SHP77 treated with DMSO at 0.1 percent for 48 hours (cell line): ENCODE measurements around the gene MTSS2.
A peak's percentile ranks its signal among the peaks of the same experiment; 100 is the strongest.

Experiments
- DNase-seq: peaks from one replicate; lab custom pipeline; 2025; lab: John Stamatoyannopoulos, UW

Gene MTSS2

GRCh38 chr16:70685938-70686375 is at the start of gene MTSS2:
TSS of gene MTSS2 (minus strand) at chr16:70686053. CDS start at chr16:70685791, 262 bp downstream.
- peak; percentile 73 for DNase-seq

DNA sequence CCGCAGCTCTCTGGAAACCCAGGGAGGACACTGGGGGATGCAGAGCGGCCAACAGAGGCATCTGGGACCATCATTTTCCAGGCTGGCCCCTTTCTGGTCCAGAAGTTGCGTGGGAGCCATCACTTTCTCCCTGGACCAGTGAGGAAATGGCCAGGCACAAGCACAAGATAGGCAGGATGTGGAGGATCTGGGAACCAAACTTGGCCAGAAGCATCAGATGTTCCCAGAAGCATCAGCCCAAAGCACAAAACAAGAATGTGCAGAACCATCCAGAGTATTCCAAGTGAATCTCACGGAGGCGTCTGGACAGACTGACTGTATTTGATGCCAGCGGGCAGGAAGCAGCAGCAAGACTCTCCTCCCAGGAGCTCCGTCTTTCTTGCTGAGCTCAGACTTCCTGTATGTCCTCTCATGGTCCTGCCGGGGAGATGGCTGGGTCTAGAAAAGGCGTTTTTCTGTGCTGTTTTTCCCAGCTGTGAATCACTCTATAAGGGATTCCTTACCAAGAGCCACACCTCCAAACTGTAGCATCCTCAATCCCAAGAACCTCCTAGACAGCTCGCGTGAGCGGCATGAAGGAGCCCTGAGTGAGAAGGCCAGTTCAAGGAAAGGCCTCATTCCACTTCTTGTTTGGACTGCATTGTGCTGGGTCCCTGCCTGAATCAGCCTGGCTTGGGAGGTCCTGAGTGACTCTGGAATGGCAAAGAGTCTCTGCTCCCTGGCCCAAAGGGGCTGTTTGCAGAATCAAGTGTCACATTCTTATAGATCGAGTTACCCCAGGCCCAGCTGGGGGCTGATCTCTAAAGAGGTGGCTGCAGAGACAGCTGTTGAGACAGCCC is 49.5 kb upstream of the MTSS2 start:
- no peak for DNase-seq

DNA sequence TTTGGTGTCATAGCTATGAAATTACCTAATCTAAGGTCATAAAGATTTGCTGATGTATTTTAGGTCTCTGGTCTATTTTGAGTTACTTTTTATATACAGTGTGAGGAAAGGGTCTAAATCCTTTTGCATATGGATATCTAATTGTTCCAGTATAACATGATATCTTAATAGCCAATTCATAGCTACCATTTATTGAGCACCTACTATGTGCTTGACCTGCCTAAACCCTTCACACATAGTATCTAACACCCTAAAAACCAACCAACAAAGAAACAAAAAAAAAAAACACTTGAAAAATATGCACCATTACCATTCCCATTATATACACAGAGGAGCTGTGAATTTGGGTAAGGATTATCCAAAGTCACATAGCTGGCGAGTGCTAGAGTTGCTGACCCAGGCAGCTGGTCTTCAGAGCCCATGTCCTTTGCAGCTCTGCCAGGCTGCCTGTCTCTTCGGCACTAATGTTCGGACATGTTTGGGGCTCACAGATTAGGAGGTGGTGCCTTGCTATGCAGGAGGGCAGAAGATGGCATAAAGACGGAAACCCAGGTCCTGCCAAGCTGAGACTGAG is 48.8 kb upstream of the MTSS2 start:
- no peak for DNase-seq

- no peak for DNase-seq
These were observed 45.1 kb upstream of the MTSS2 start for GRCh38 chr16:70730944-70731343.

GRCh38 chr16:70730031-70730430 is 44.2 kb upstream of the MTSS2 start:
- DNase-seq, result no peak

DNA sequence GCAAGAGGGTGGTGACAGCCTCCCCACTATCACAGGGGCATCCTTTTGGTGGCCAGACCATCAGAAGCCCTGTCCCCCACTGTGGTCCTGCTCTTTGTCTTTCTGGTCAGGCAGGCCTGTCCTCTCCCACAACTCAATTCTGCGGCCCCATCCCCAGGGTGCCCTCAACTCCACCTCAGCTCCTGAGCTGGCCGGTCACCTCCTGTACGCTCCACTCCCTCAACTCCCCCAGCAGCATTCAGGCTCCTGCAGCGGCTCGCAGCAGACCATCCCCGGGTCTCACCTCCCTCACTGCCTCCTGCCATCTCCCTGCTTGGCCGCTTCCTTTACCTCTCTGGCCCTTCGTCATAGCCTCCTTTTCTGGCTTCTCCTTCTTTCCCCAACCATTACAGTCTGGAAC is 43.4 kb upstream of the MTSS2 start:
- no peak for DNase-seq

DNA sequence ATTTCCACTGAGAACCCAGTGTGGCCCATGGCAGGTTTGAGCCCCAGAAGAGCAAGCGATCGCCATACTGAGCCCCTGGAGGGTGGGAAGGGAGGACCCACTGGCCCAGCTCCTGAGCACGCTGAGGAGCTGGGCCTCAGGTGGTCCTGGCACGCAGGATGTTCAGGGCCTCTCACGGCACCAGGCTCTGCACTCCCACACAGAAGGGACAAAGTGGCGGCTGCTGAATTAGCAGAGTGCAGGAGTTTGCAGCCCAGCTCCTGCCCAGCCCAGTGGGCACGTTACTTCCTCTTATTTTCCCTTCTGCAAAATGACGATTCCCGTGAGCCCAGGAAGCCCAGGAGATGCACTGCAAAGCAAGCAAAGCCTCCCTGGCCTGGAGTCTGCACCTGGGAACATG is 42.3 kb upstream of the MTSS2 start:
- DNase-seq, result no peak

- DNase-seq, result no peak
These were observed 41.1 kb upstream of the MTSS2 start for GRCh38 chr16:70726892-70727361.

- no peak for DNase-seq
These were observed 40.3 kb upstream of the MTSS2 start for GRCh38 chr16:70725912-70726828.

DNA sequence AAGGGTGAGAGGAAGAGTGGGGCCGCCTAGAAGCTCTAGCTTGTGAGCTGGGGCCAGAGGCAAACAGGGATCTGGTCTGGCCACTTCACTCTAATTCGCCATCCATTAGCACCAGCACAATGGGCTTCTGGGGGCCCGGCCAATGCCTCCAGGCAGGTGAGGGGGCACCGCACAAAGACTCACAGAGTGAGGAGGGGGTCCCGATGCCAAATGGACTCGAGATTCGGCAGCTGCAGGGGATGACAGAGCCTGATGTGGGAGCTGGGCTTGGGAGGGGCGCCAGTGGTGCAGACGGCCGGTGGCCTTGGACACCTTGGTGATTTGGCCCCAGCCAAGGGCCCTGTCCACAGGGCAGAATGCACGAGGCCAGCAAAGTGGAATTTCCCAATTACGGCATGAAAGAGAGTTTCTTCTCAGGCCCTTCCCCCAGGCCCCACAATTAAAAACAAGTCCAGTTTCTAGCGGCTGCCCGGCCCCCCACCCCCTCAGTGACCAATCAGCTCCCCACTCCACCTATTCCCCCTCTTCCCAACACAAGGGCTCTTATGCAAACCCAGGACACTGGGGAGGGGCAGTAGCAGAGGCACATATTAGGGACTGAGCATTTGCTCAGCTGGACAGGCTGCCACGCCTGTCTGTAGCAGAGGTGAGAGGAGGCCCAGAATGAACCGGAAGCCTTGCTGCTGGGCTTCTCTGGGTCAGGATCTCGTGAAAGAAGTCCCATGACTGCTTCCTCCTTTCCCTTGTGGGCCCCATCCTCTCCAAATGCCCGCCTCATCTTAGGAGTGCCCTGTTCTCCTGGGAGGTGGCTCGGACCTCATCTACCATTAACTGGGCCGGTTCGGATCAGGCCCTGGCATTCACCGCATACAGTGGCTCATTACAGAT is 39.4 kb upstream of the MTSS2 start:
- no peak for DNase-seq

DNA sequence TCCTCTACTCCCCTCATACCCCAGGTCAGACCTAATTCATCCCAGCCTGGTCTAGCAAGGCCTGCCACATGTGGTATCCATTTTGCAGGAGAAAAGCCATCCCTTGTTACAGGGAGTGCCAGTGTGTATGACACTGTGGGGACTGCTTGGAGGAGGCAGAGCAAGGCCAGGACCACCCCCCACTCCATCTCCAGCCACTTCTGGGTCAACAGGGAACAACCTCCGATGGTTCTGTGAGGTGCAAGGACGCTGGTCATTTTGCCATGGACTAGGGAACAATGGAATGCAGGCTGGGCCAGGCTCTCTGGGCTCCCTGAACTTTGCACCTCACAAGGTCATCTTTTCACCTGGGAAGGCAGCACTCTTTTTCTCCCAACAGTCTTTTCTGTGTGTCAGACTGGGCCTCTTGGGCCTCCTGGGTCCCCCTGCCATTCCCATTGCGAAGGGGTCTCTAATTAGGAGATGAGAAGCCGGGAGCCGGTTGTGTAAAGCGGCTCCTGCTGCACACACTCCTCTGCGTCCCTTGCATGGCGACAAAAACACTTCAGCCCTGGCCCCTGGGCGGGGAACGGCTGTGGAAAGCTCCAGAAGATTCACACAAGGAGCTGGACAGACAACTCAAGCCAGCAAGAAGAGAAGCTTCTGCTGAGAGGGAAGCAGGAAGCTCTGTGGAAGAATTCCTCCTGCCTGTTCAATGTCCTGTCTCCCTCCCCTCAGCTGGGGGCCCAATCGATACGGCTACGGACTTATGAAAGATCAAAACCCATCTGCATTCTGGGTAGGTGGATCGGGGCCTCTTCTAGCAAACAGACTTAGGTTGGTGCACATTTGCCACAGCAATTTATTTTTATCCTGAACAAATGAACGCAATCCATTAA is 38.5 kb upstream of the MTSS2 start:
- no peak for DNase-seq

DNA sequence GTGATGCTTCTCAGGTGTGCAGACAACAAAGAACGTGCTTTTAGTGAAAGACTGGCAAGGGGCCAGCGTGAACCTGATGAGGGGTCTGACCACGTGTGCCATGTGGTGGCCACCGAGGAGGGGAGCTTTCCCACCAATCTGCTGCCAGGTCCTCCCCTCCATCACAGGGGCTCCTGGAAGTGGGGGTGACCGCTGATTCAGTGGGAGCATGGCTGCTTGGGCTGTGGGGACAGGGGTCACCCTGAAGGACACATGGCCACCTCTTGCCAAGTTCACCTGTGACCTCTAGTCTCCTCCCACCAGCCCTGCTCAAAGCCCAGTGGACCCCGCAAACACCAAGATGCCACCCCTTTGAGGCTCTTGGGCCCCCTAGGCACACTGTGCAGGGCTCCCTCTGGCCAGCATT is 37.9 kb upstream of the MTSS2 start:
- no peak for DNase-seq

- no peak for DNase-seq
These were observed 35.5 kb upstream of the MTSS2 start for GRCh38 chr16:70721202-70721963.

- DNase-seq, result no peak
These were observed 34.8 kb upstream of the MTSS2 start for GRCh38 chr16:70720425-70721201.

GRCh38 chr16:70717065-70717464 is 31.2 kb upstream of the MTSS2 start:
- no peak for DNase-seq

GRCh38 chr16:70715860-70716357 is 30.1 kb upstream of the MTSS2 start:
- no peak for DNase-seq

GRCh38 chr16:70715055-70715858 is 29.4 kb upstream of the MTSS2 start:
- peak; percentile 63 for DNase-seq

DNA sequence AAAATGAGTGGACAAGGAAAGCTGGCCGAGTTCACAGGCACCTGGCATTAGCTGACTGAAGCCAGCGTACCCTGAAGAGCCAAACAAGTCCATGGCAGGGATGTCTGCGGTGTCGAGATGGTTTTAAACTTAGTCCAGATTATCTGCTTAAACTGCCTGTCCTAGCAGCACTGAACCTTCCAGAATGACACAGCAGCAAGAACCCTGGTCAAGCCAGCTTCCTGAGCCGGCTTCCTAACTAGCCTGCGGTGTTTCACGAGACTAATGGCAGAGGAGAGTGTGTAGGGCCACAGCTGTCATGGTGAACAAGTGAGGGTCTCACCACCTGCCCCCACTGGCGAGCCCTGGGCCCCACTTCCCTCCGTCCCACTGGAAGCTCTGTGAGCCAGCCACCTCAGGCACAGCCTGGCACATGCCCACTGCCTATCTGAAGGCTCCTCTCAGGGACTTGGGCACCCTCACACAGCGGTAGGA is 28.8 kb upstream of the MTSS2 start:
- DNase-seq, result no peak
